Dermis blood vessel endothelial cell (primary cell): ENCODE results near the gene ASS1. TPM values are rescaled to one million over a fixed set of nuclear protein-coding genes. Genes with fewer than 3 reads are reported as not detected.

ENCODE experiments used
- DNase-seq: peaks from one replicate; pipeline ENCODE4 v3.0.0; 2010
- total RNA-seq: library from RNA; depleted of rRNA; stranded (reverse); fragments of >200 nt; gene quantifications from 2 replicates; pipeline ENCODE4 v1.2.3, GENCODE V29; 2014

ASS1 gene
- total RNA-seq, 1 donor from 2014 or later, result 9.5 TPM

DNA sequence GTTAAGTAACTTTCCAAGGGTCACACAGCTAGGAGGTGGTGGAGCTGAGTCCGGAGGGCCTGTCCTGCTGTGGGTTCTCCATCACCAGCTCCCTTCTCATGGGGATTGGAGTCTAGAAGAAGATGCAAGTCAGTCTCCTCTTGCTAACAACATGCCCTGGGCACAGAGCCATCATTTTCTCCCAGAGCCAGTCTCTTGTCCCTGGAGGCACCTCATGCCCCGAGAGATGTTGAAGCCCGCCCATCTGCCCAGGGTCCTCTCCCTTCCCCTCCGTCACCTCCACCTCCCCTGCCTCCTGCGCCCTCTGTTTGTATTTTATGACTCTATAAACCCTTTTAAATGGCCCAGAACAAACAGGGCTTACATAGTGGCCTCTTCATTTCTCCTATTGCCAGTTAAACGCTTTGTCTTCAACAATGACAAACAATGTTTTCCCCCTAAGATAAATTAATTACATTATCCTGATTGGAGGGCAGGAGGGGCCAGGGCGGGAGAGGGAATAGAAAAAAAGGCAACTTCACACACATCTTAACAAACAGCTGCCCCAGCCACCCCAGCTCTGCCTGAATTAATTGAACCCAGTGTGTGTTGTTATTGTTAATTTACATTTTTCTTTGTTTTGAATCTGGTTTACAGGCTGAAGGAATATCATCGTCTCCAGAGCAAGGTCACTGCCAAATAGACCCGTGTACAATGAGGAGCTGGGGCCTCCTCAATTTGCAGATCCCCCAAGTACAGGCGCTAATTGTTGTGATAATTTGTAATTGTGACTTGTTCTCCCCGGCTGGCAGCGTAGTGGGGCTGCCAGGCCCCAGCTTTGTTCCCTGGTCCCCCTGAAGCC, 55.8 kb downstream of the ASS1 start:
- DNase-seq, result no peak

GRCh38 chr9:130501639-130502038, 56.9 kb downstream of the ASS1 start:
- no peak for DNase-seq

- no peak for DNase-seq
Observed at GRCh38 chr9:130508218-130508617, 63.5 kb downstream of the ASS1 start.

DNA sequence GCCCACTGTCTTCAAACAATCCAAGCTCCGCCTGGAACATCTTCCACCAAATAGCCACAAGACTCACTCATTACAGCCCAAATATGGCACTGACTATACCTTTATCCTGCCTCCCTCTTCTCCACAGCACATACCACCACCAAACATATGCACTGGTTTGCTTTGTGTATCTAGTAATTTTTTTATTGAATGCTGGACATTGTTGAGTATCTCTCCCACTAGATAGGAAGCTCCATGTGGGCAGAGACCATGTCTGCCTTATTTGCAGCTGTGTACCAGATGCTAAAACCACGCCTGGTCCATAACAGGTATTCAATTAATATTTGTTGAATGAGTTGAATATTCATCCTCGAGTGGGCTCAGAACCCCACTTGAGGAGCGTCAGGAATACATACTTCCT, 67.4 kb downstream of the ASS1 start:
- no peak for DNase-seq

DNA sequence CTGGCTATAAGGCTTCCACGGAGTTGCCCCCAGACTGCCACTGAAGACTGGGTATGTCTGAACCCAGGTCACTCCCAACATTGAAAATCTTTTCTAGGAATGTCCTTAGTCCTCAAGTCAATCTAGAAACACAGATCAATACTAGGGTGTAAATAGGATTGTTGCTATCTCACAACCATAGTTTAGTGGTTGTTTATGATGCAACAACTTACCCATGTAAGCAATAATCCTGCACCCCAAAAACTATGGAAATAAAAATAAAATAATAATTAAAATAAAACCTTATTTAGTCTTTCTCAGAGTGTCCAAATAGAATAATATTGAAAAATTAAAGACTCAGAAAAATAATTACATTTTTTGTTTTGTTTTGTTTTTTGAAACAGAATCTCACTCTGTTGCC, 68.3 kb downstream of the ASS1 start:
- DNase-seq, result no peak

- DNase-seq, result no peak
Observed at GRCh38 chr9:130518233-130518632, 73.5 kb downstream of the ASS1 start.

DNA sequence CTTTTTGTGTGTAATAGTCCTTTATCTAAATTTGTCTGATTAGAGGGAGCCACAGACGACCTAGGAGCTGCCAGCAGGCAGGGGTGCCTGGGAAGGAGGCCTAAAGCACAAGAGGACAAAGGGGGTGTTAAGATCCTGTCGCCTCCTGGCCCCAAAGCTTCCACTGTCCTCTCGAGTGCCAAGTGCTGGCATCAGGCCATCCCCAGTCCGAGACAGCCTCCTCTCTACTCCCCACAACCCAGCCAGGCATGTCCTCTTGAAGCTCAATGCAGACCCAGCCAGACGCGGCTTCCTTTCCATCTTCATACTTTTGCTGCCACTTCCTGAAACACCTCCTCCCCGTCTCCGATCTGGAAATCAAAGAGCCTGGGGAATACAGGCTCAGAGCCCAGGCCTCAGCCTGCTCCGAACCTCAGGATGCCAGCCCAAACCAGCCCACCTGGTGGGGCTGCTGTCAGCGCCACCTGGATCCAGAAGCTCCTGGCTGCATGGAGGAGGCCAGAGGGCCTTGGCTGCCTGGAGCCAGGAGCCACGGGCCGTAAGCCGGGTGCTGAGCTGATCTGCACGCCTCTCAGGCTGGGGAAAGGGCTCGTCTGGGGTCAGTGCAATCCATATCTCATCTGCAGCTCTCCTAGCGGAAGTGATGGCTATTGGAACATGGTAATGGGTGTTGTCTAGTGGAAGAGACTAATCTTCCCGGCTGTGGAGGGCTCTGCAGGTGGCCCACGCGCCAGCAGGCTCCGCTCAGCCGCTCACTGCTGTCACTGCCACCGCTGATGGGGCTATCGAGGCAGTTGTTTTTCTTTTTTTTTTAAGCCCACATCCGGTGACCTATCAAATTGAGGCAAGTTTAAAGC, 74.4 kb downstream of the ASS1 start:
- DNase-seq, result no peak

- DNase-seq, result no peak
Observed at GRCh38 chr9:130519927-130520326, 75.2 kb downstream of the ASS1 start.

GRCh38 chr9:130521715-130522114, 77.0 kb downstream of the ASS1 start:
- no peak for DNase-seq

GRCh38 chr9:130522233-130522808, 77.6 kb downstream of the ASS1 start:
- DNase-seq, result no peak

DNA sequence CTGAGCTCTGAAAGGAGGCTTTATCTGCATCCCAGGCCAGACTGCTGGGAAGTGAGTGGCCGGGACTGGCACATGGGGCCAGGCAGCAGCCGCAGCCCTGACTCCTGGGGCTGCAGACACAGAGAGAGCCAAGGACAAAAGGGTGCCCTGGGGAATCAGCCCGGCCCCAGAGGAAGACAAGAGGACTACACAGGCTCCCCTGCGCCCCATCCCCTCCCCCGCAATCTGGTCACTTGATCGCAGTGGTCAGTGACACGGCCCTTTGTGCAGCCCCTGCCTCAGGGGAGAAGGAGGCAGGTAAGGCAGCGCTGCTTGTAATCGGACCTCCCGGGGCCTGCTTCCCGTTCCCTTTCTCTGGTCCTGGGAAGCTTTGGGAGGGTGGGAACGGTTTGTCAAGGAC, 79.2 kb downstream of the ASS1 start:
- no peak for DNase-seq

- DNase-seq, result no peak
Observed at GRCh38 chr9:130526193-130526853, 81.6 kb downstream of the ASS1 start.

DNA sequence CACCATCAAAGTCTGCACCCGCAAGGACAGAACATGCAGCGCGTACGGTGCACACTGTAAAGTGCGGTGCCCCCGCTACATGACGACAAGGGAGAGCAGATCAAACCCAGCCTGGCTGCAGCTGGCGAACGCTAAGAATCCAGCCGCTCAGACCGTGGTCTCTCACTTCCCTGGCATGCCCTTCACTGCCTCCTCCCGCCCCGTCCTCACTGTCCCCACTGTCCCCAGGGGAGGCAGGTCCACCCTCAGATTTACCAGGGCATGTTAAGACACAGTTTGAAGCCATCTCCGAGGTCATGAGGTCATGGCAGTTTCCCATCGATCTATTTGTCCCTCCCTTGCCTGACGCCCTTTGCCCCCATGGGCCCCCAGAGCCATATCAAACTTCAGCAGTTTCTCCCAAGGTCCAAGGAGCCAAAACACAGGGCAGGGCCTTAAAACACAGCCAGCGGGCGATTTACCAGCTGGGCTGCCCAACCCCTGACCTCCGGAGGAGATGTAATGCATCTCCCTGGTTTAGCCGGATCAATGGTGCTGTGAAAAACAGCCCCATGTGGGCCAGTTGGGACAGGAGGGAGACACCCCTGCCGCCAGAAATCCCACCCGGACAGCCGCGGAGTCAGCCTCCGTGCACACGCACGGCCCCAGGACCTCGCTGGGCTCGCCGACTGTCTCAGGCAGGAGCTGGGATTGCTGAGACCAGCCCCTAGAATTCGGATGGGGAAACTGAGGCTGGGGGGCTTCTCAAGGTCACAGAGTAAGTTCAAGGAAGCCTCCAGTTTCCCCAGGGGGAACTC, 82.3 kb downstream of the ASS1 start:
- no peak for DNase-seq

DNA sequence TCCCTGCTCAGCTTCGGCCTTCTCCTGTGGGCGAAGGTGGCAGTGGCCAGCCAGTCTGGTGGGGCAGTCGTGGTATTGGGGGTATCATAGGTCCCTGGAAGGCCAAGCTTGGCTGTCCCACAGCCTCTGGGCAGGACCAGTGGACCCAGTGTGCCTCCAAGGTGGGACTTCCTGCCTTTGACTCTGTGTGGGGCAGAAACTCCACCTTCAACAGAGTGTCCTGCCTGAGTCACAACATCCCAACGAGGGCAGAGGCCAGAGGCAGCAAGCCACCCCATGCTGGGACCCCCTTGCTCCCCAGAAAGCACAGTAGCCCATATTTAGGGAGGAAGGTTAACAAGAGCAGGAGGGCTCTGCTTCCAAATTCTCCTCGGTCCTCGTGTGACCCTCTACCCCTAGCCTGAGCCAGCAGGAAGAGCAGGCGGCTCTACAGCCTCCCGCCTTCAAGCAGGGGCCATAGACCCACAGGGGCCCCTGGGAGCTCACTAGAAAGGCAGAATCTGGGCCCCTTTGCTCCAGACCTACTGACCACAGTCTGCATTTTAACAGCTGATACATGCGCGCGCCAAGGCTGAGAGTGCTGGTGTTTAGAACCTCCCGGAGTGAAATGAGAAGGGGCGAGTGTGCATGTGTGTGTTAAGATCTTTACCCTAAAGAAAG, 83.0 kb downstream of the ASS1 start:
- no peak for DNase-seq

DNA sequence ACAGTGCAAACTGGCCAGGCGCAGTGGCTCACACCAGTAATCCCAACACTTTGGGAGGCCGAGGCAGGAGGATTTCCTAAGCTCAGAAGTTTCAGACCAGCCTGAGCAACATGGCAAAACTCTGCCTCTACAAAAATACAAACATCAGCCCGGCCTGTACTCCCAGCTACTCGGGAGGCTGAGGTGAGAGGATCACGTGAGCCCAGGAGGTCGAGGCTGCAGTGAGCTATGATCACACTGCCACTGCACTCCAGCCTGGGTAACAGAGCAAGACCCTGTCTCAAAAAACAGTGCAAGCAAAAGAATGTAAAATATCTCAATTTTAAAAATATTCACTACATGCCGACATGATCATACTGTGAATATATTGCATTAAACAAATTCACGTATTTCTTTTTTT, 83.9 kb downstream of the ASS1 start:
- DNase-seq, result no peak

DNA sequence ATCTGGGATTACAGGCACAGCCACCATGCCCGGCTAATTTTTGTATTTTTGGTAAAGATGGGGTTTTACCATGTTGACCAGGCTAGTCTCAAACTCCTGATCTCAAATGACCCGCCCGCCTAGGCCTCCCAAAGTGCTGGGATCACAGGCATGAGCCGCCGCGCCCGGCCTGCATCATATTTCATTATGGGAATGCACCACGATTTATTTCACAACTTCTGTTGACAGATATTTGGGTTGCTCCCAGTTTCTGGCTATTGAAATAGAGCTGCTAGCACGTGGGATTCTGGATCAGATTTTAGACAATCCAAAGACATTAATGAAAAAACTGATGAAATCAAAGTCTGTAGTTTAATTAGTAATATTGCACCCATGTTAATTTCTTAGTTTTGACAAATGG, 86.2 kb downstream of the ASS1 start:
- DNase-seq, result no peak

GRCh38 chr9:130531670-130532069, 86.9 kb downstream of the ASS1 start:
- DNase-seq, result no peak

GRCh38 chr9:130532426-130533080, 87.8 kb downstream of the ASS1 start:
- no peak for DNase-seq

DNA sequence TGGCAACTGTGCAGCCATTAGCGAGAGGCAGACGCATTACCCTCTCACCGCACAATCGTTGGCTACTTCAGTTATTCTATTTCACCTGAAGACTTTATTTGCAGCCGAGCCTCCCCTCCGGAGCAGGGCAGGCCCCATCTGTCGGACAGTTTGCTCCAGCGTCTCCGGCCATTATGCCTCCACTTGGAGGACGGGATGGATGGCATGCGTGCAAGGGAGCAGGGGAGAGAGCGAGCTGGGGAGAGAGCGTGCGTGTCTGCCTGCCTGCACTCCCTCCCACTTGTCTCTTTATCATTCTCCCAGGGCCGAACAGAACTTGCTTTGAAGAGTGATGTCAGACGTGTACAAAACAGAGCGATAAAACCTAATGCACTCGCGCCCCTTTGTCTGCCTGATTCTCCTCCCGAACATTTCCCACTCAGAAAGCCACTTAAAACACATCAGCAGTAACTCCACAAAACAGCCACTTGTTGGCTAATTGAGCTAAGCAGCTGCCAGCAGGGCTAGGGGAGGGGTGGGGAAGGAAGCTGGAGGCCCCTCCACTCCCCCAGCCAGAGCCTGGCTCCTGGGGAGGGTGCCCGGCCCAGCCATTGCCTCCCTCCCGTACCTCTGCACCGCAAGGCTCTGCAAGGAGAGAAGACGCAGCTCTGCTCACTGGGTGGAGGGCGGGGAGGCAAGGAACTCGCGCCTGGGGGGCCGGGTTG, 91.2 kb downstream of the ASS1 start:
- DNase-seq, result peak; percentile 11

- no peak for DNase-seq
Observed at GRCh38 chr9:130536701-130537107, 91.9 kb downstream of the ASS1 start.
